B cell (primary cell): Measurements from ENCODE around the gene HPF1.

ENCODE experiments used
- CTCF ChIP-seq: fragments of 200-600 bp; IDR thresholded peaks from one replicate; pipeline ENCODE4 v1.8.0; 2022; ENCODE audit warnings: antibody characterized with exemption, mild to moderate bottlenecking
- EZH2 ChIP-seq: IDR thresholded peaks from 2 replicates; pipeline ENCODE4 v1.6.1; 2012; ENCODE audit warnings: borderline replicate concordance, low read depth, mild to moderate bottlenecking, moderate library complexity, low read length; ENCODE audit not compliant: insufficient read depth, poor library complexity, severe bottlenecking

GRCh38 chr4:169802873-169803272 is 45.1 kb upstream of the HPF1 start:
- TF ChIP-seq CTCF (no peak), EZH2 (no peak)
